Measurements from ENCODE around the gene CACNA1B. TPM values are rescaled to one million over a fixed set of nuclear protein-coding genes. Genes with fewer than 3 reads are reported as not detected.

The CACNA1B gene
- total RNA-seq, 1 donor from 2014 or later: under 0.01 TPM

DNA sequence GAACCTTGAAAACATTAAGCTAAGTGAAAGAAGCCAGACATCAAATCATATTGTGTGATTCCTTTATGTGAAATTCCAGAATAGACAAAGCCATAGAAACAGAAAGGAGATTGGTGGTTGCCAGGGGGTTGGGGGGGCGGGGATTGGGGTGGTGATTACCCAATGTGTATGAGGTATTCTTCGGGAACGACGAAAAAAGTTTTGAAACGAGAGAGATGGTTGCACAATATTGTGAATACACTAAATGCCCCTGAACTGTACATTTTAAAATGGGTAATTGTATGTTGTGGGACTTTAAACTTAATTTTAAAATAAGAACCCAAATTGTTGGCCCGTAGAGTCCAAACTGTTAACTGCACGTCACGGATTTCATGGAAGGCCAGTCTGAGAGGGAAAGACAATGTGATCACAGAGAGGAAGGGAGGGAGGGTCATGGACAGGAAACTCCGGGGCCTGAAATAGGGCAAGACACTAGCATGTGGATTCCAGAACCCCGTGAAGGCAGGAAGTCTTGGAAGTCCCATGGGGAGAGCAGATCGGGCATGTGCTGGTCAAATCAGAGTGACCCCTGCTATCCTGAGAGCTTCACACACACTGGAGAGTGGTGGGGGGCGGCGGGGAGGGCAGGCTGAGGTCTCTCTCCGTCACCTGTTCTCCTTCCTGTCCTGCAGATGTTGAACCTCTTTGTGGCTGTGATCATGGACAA lies 218.4 kb downstream of the CACNA1B start:
- no peak for TF ChIP-seq CTCF (conservative IDR thresholded peaks at IDR 0.05; ENCODE audit: low read depth, low read length)
- H3K4me3 ChIP-seq (ENCODE audit: low read depth, low read length): no peak overlapping the region
- no peak for DNase-seq (ENCODE audit: low read depth)

DNA sequence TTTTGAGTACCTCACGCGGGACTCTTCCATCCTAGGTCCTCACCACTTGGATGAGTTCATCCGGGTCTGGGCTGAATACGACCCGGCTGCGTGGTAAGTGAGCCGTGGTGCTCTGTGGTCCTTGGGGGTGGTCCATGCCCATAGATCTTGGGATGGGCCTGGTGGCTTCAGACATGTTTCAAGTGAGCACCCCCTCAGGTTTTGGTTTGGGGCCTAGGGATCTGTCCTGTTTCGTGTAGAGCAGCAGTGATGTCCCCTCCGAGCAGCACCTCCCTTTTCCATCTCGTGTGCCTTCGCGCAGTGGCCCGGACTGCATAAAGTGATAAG lies 218.9 kb downstream of the CACNA1B start:
- H3K4me3 ChIP-seq (ENCODE audit: low read depth, low read length): no peak overlapping the region
- no peak for TF ChIP-seq CTCF (conservative IDR thresholded peaks at IDR 0.05; ENCODE audit: low read depth, low read length)
- DNase-seq (ENCODE audit: low read depth): no peak

GRCh38 chr9:138097501-138097991 lies 220.0 kb downstream of the CACNA1B start:
- no peak for DNase-seq (ENCODE audit: low read depth)
- H3K4me3 ChIP-seq (ENCODE audit: low read depth, low read length): no peak overlapping the region
- TF ChIP-seq CTCF (conservative IDR thresholded peaks at IDR 0.05; ENCODE audit: low read depth, low read length): no peak

- H3K4me3 ChIP-seq (ENCODE audit: low read depth, low read length): no peak overlapping the region
- no peak for TF ChIP-seq CTCF (conservative IDR thresholded peaks at IDR 0.05; ENCODE audit: low read depth, low read length)
- no peak for DNase-seq (ENCODE audit: low read depth)
These were observed 220.7 kb downstream of the CACNA1B start for GRCh38 chr9:138098116-138098907.

DNA sequence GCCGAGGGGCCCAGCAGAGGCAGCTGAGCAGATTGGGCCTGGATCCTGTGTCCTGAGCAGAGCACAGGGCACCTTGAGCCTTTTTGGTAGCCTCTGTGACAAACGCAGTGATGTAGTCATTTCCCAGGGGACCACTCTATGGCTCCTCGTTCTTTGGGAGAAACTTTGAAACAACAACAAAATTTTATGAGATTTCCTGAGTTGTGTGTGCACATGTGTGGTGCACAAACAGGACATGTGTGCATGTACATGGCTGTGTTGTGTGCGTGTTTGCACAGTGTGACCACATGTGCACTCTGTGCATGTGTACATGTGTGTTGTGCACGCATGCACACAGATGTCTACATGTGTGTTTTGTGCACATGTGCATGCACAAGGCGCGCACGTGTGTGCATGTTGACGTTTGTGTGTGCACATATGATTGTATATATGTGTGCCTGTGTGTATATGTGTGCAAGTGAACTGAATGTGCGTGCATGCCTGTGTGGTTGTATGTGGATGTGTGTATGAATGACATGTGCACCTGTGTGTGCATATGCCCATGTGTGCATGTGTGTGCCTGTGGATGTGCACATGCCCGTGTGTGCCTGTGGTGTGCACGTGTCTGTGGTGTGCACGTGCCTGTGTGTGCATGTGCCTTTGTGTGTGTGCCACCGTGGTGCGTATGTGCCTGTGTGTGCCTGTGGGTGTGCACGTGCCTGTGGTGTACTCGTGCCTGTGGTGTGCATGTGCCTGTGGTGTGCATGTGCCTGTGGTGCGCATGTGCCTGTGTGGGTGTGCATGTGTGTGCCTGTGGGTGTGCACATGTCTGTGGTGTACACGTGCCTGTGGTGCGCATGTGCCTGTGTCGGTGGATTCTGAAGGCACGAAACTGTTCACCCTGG lies 221.6 kb downstream of the CACNA1B start:
- DNase-seq (ENCODE audit: low read depth): no peak
- no peak overlapping the region for H3K4me3 ChIP-seq (ENCODE audit: low read depth, low read length)
- no peak for TF ChIP-seq CTCF (conservative IDR thresholded peaks at IDR 0.05; ENCODE audit: low read depth, low read length)

DNA sequence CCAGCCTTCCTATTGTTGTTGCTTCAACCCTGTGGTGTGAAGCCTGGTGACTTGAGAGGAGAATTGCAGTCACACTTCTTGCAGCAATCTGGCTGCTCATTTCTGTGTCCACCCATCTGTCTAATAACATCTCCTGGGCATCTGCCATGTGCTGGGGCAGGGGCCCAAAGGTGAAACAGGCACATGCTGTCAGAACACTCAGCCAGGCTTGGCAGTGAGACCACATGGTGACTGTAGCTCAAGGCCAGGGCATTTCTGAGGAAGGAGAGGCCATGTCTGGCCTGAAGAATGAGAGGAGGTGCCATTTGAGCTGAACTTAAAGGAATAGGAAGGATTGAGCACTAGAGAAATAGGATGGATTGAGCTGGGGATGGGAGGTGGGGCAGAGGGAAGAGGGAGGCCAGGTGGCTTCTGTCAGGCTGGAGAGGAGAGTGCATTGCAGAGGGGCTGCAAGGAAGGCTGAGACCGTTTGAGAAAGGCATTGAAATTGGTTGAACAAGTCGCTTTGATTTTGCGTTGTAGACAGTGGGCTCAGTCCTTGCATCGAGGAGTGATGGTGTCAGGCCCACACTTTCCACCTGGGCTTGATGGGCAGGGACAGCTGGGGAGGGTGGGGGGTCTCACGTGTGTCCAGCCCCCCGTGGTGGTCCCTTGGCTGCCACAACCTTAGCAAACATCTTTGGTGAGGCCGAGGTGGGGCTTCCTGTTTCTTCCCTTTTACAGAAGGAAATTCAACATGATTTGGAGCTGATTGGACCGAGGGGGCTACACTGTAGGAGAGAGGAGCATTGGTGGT lies 222.4 kb downstream of the CACNA1B start:
- H3K4me3 ChIP-seq (ENCODE audit: low read depth, low read length): no peak overlapping the region
- DNase-seq (ENCODE audit: low read depth): no peak
- no peak for TF ChIP-seq CTCF (conservative IDR thresholded peaks at IDR 0.05; ENCODE audit: low read depth, low read length)
